HG03469 (cell line): Measurements from ENCODE around the gene GDPD2.

Source experiments
- ATAC-seq: cut with Tn5 transposase; IDR thresholded peaks from one replicate; pipeline ENCODE4 v1.9.1; 2021; ENCODE audit warnings: mild to moderate bottlenecking, moderate library complexity, moderate number of reproducible peaks; ENCODE audit not compliant: unreplicated experiment

Gene GDPD2

GRCh38 chrX:70470850-70471289 lies 47.8 kb downstream of the GDPD2 start:
- ATAC-seq: no peak

- no peak for ATAC-seq
Measured at GRCh38 chrX:70476166-70476933, 53.2 kb downstream of the GDPD2 start.

GRCh38 chrX:70476934-70477733 lies 54.0 kb downstream of the GDPD2 start:
- ATAC-seq: no peak

- ATAC-seq: no peak
Measured at GRCh38 chrX:70477734-70478075, 54.6 kb downstream of the GDPD2 start.

GRCh38 chrX:70478526-70479245 lies 55.6 kb downstream of the GDPD2 start:
- ATAC-seq: no peak

- no peak for ATAC-seq
Measured at GRCh38 chrX:70479247-70479921, 56.3 kb downstream of the GDPD2 start.

- ATAC-seq: no peak
Measured at GRCh38 chrX:70479922-70480659, 57.0 kb downstream of the GDPD2 start.

GRCh38 chrX:70480660-70481018 lies 57.5 kb downstream of the GDPD2 start:
- no peak for ATAC-seq

- no peak for ATAC-seq
Measured at GRCh38 chrX:70481471-70482270, 58.6 kb downstream of the GDPD2 start.

- ATAC-seq: no peak
Measured at GRCh38 chrX:70482300-70482699, 59.2 kb downstream of the GDPD2 start.
